Coronary artery (tissue), 2 donors: Measurements from ENCODE around the gene LAMA3.

Experiments used
- DNase-seq: peaks from one replicate; pipeline ENCODE4 v3.0.0-alpha.2; 2017; ENCODE audit warnings: low spot score
- H3K27ac ChIP-seq, 2 donors: fragments of 200-600 bp; sonication (generic); one replicate each; pipeline ENCODE4 v1.5.1; 2016 to 2019
- H3K4me3 ChIP-seq: fragments of 200-600 bp; sonication (generic); 2 replicates; pipeline ENCODE4 v1.5.1; 2016; ENCODE audit warnings: mild to moderate bottlenecking, moderate library complexity
- CTCF ChIP-seq: fragments of 200-600 bp; sonication (generic); IDR thresholded peaks from one replicate; pipeline ENCODE4 v1.5.1; 2019; ENCODE audit warnings: antibody characterized with exemption

The LAMA3 gene

GRCh38 chr18:23861326-23861725 is 172.1 kb downstream of the LAMA3 start:
- peak overlapping the region in 1 of 2 donors; percentile 69 for H3K27ac ChIP-seq
- TF ChIP-seq CTCF: no peak
- no peak for DNase-seq
- H3K4me3 ChIP-seq: no peak overlapping the region

GRCh38 chr18:23861805-23862470 is 172.7 kb downstream of the LAMA3 start:
- no peak overlapping the region for H3K4me3 ChIP-seq
- DNase-seq: no peak
- H3K27ac ChIP-seq: peak overlapping the region; percentile 12 to 69
- TF ChIP-seq CTCF: no peak

- no peak for TF ChIP-seq CTCF
- H3K27ac ChIP-seq: no peak overlapping the region
- DNase-seq: no peak
- H3K4me3 ChIP-seq: no peak overlapping the region
Measured at GRCh38 chr18:23864624-23865023, 175.4 kb downstream of the LAMA3 start.

- Histone ChIP-seq H3K27ac (no peak overlapping the region), H3K4me3 (no peak overlapping the region)
- no peak for DNase-seq
- no peak for TF ChIP-seq CTCF
Measured at GRCh38 chr18:23867006-23867405, 177.8 kb downstream of the LAMA3 start.

GRCh38 chr18:23868136-23868785 is 179.0 kb downstream of the LAMA3 start:
- DNase-seq: no peak
- no peak overlapping the region for H3K4me3 ChIP-seq
- H3K27ac ChIP-seq: no peak overlapping the region
- TF ChIP-seq CTCF: no peak

GRCh38 chr18:23870676-23871380 is 181.6 kb downstream of the LAMA3 start:
- TF ChIP-seq CTCF: no peak
- DNase-seq: no peak
- no peak overlapping the region for H3K4me3 ChIP-seq
- no peak overlapping the region for H3K27ac ChIP-seq
